K562 (cell line): ENCODE measurements around the gene CFAP54. TPM values are rescaled to one million over a fixed set of nuclear protein-coding genes. Genes with fewer than 3 reads are reported as not detected.

ENCODE experiments used
- ATAC-seq: fragments of 200-7000 bp; cut with Tn5 transposase; 3 replicates; pipeline ENCODE4 v1.9.1; 2020; ENCODE audit warnings: moderate library complexity
- BruUV-seq: library from RNA; stranded (reverse); fragments of 400-500 nt; replicated peaks from 2 replicates; lab custom pipeline; 2021; lab: Mats Ljungman, UMichigan
- CTCF ChIA-PET: fragments of 300-600 bp; formaldehyde crosslinking; extraction: SDS; loops from one replicate; lab custom pipeline; 2021; ENCODE audit warnings: low intra/inter-chr PET ratio; lab: Yijun Ruan, JAX
- POLR2A ChIA-PET: fragments of 300-600, 350-650 bp; sonication (Branson Sonifier 250); formaldehyde crosslinking; extraction: SDS; loops from one replicate; lab custom pipeline; 2021; ENCODE audit warnings: antibody characterized with exemption, inconsistent platforms; lab: Yijun Ruan, JAX
- DNase-seq, 4 experiments: peaks; one replicate each; pipeline versions ENCODE4 v3.0.0 to v3.0.0-alpha.2; 2011 to 2018; ENCODE audit warnings: low spot score in 3 of 4, mixed read lengths in 3 of 4; ENCODE audit errors: extremely low read depth in 1 of 4
- FAIRE-seq: peaks from 2 replicates; lab custom pipeline; 2011; peaks lifted over from hg19 to GRCh38; lab: Jason Lieb, UNC
- H2AFZ ChIP-seq: 2 replicates; pipeline ENCODE4 v1.6.0; 2011; ENCODE audit warnings: low read depth, low read length, control low read depth, inconsistent platforms
- H3K27ac ChIP-seq: fragments of 200-600 bp; 3 replicates; pipeline ENCODE4 v1.8.0; 2011; ENCODE audit warnings: low read depth, mild to moderate bottlenecking, control low read depth, inconsistent platforms, low read length, moderate library complexity, mixed read lengths; ENCODE audit errors: extremely low read depth
- H3K27me3 ChIP-seq, 2 experiments: fragments of 300-600 bp in 1 of 2; 2 replicates in 1 of 2; 3 replicates in 1 of 2; pipeline versions ENCODE4 v1.6.0 to v1.8.0; 2011; ENCODE audit warnings: inconsistent platforms in 2 of 2, low read length in 2 of 2, mild to moderate bottlenecking in 1 of 2, mixed read lengths in 1 of 2, moderate library complexity in 1 of 2; ENCODE audit not compliant: control insufficient read depth in 2 of 2, insufficient read depth in 2 of 2
- H3K36me3 ChIP-seq: fragments of 300-600 bp; 3 replicates; pipeline ENCODE4 v1.8.0; 2011; ENCODE audit warnings: mild to moderate bottlenecking, low read length, inconsistent platforms; ENCODE audit not compliant: control insufficient read depth, insufficient read depth
- H3K4me1 ChIP-seq, 2 experiments: fragments of 200-600 bp in 1 of 2; replicated peaks in 1 of 2; 2 replicates in 1 of 2; 3 replicates in 1 of 2; pipeline versions ENCODE4 v1.5.1 to v1.8.0; 2011; ENCODE audit warnings: inconsistent platforms in 2 of 2, low read length in 2 of 2, mild to moderate bottlenecking in 1 of 2, mixed read lengths in 1 of 2, moderate library complexity in 1 of 2; ENCODE audit not compliant: control insufficient read depth in 2 of 2, insufficient read depth in 2 of 2
- H3K4me2 ChIP-seq: 2 replicates; pipeline ENCODE4 v1.6.1; 2011; ENCODE audit warnings: low read length, control low read depth, inconsistent platforms, mixed read lengths; ENCODE audit not compliant: insufficient read depth
- H3K4me3 ChIP-seq: fragments of 200-600 bp; sonication (generic), shearing (Covaris generic); 2 replicates; pipeline ENCODE4 v1.5.1; 2016; ENCODE audit warnings: control low read depth, inconsistent platforms
- H3K79me2 ChIP-seq: fragments of 200-600 bp; 3 replicates; pipeline ENCODE4 v1.8.0; 2011; ENCODE audit warnings: low read length, inconsistent platforms; ENCODE audit not compliant: control insufficient read depth, insufficient read depth
- H3K9ac ChIP-seq, 2 experiments: 2 replicates each; pipeline versions ENCODE4 v1.6.0 to v1.6.1; 2011; ENCODE audit warnings: low read depth in 2 of 2, low read length in 2 of 2, control low read depth in 1 of 2, inconsistent platforms in 1 of 2, mild to moderate bottlenecking in 1 of 2, mixed read lengths in 1 of 2; ENCODE audit not compliant: insufficient read depth in 1 of 2
- H3K9me1 ChIP-seq: one replicate; pipeline ENCODE4 v1.6.0; 2011; ENCODE audit warnings: inconsistent platforms, mild to moderate bottlenecking, low read length, moderate library complexity; ENCODE audit not compliant: control insufficient read depth, insufficient read depth
- H3K9me3 ChIP-seq: replicated peaks from 2 replicates; pipeline ENCODE4 v1.5.1; 2011; ENCODE audit warnings: low read depth, low read length, inconsistent platforms; ENCODE audit not compliant: control insufficient read depth, insufficient read depth
- H4K20me1 ChIP-seq: replicated peaks from 2 replicates; pipeline ENCODE4 v1.6.1; 2011; ENCODE audit warnings: low read length, inconsistent platforms, mixed read lengths; ENCODE audit not compliant: control insufficient read depth, insufficient read depth
- CBFA2T2 ChIP-seq: fragments of 450-650 bp; conservative IDR thresholded peaks from 2 replicates; pipeline ENCODE4 v1.6.1; 2017; ENCODE audit warnings: mild to moderate bottlenecking
- ESRRB ChIP-seq: fragments of 250-450 bp; sonication (Bioruptor Pico); IDR thresholded peaks from 2 replicates; pipeline ENCODE4 v1.5.0; 2020; ENCODE audit warnings: mild to moderate bottlenecking, moderate library complexity, borderline replicate concordance
- ETS2 ChIP-seq: IDR thresholded peaks from 2 replicates; pipeline ENCODE4 v1.6.1; 2016; ENCODE audit warnings: borderline replicate concordance, missing genetic modification characterization, mild to moderate bottlenecking, moderate library complexity, missing compliant biosample characterization; ENCODE audit not compliant: poor library complexity, severe bottlenecking
- GABPB1 ChIP-seq: sonication (generic); formaldehyde crosslinking; IDR thresholded peaks from 2 replicates; pipeline ENCODE4 v1.8.0; 2022; ENCODE audit warnings: mild to moderate bottlenecking, missing genetic modification reagents
- IRF2 ChIP-seq: sonication (generic); formaldehyde crosslinking; IDR thresholded peaks from 2 replicates; pipeline ENCODE4 v1.8.1; 2022; ENCODE audit warnings: mild to moderate bottlenecking, missing genetic modification reagents
- JUN ChIP-seq, 2 experiments: sonication (generic) in 1 of 2; formaldehyde crosslinking in 1 of 2; IDR thresholded peaks; 2 replicates each; pipeline versions ENCODE4 v1.6.1 to v1.8.0; 2012 to 2022; ENCODE audit warnings: borderline replicate concordance in 2 of 2, mild to moderate bottlenecking in 2 of 2, improper control_type of control experiment in 1 of 2, low read depth in 1 of 2, low read length in 1 of 2, missing genetic modification reagents in 1 of 2
- MCM3 ChIP-seq: fragments of 450-650 bp; IDR thresholded peaks from 2 replicates; pipeline ENCODE4 v1.6.1; 2016
- NFIX ChIP-seq: fragments of 250-450 bp; sonication (Bioruptor Pico); IDR thresholded peaks from 2 replicates; pipeline ENCODE4 v1.4.0; 2020; ENCODE audit warnings: low read depth, mild to moderate bottlenecking, moderate library complexity
- NRF1 ChIP-seq, 2 experiments: fragments of 450-650 bp; IDR thresholded peaks in 1 of 2; conservative IDR thresholded peaks in 1 of 2; 2 replicates each; pipeline ENCODE4 v1.6.1; 2014; ENCODE audit warnings: mild to moderate bottlenecking in 2 of 2
- SMARCA5 ChIP-seq: fragments of 450-650 bp; IDR thresholded peaks from 2 replicates; pipeline ENCODE4 v1.6.1; 2016
- TFAM ChIP-seq: fragments of 250-450 bp; sonication (Bioruptor Pico); conservative IDR thresholded peaks from 2 replicates; pipeline ENCODE4 v1.5.0; 2021; ENCODE audit warnings: mild to moderate bottlenecking, moderate library complexity
- ZKSCAN3 ChIP-seq: fragments of 250-450 bp; sonication (Bioruptor Pico); IDR thresholded peaks from 2 replicates; pipeline ENCODE4 v1.4.0; 2020
- WGBS: fragments of 100-300 bp; shearing (Covaris generic); methylation state at CpG from one replicate; pipeline ENCODE4 v1.1.6; 2016; ENCODE audit warnings: low coverage, mixed read lengths; ENCODE audit not compliant: insufficient coverage; ENCODE audit errors: missing lambda C conversion rate; 5-methylcytosine and 5-hydroxymethylcytosine counted together
- in situ Hi-C: fragments of 300-500 bp; cut with MboI; formaldehyde crosslinking; loops from 4 replicates; pipeline ENCODE4 v1.15.0; 2018; ENCODE audit warnings: inconsistent platforms, mixed read lengths
- intact Hi-C: fragments of 100-400 bp; cut with micrococcal nuclease; formaldehyde crosslinking; loops from 2 replicates; pipeline ENCODE4 v1.14.2; 2022
- polyA plus RNA-seq, 8 experiments: library from polyadenylated mRNA; depleted of rRNA in 4 of 8; stranded (reverse) in 5 of 8; unstranded in 3 of 8; fragments of >200 nt; fragmentation: Nextera tagmentation in 2 of 8; fragmentation: Illumina TruSeq in 1 of 8; extraction: Ambion mirVana in 2 of 8; extraction: Trizol in 1 of 8; gene quantifications; 2 replicates each; pipeline versions ENCODE4 v1.2.1 to v1.2.3, GENCODE V29; 2011 to 2014; ENCODE audit warnings: inconsistent platforms in 1 of 8, missing spikeins in 1 of 8
- total RNA-seq, 7 experiments: library from RNA; depleted of rRNA in 6 of 7; stranded (reverse); fragments of >200 nt in 6 of 7; fragmentation: Illumina TruSeq in 2 of 7; extraction: Trizol in 2 of 7; gene quantifications; 2 replicates each; pipeline versions ENCODE4 v1.2.1 to v1.2.3, GENCODE V29; 2011 to 2021; ENCODE audit warnings: low replicate concordance in 1 of 7
- TF ChIP-seq, protein P1 (sequence below): fragments of 200-800 bp; sonication (Bioruptor generic); IDR thresholded peaks from 2 replicates; pipeline ENCODE4 v1.6.1; 2017; ENCODE audit warnings: missing genetic modification characterization, missing compliant biosample characterization
- TF ChIP-seq, protein P2 (sequence below): fragments of 450-650 bp; formaldehyde crosslinking; IDR thresholded peaks from 2 replicates; pipeline ENCODE4 v1.4.0; 2022; ENCODE audit warnings: missing genetic modification characterization
- TF ChIP-seq, protein P3 (sequence below): sonication (generic); formaldehyde crosslinking; IDR thresholded peaks from 2 replicates; pipeline ENCODE4 v1.8.0; 2022; ENCODE audit warnings: missing genetic modification reagents, mild to moderate bottlenecking, moderate library complexity, borderline replicate concordance

The CFAP54 gene
- total and polyA plus RNA-seq, 9 of the 15 experiments (the other 6 are each of a cell fraction or from before 2014, with no cell fraction given) = 0.03 to 0.23 (median 0.10) TPM; not detected in 3

GRCh38 chr12:96769400-96769799 is 280.0 kb downstream of the CFAP54 start:
- H4K20me1 ChIP-seq = no peaks in the 10 kb centered on the region
- no peak overlapping the region for H2AFZ ChIP-seq
- H3K4me2 ChIP-seq = no peak overlapping the region
- H3K4me1 ChIP-seq = no peaks in the 10 kb centered on the region
- TF ChIP-seq SMARCA5 (no peak), MCM3 (no peak), ESRRB (no peak), ZKSCAN3 (no peak), TFAM (CRISPR knock-in tag) (no peak), ETS2 (tag) (no peak), IRF2 (CRISPR knock-in tag) (no peak), GABPB1 (CRISPR knock-in tag) (no peak), NFIX (CRISPR knock-in tag) (no peak), JUN (IDR thresholded peaks at IDR 0.05; ENCODE audit: borderline replicate concordance, low read depth, low read length) (no peak), JUN (CRISPR knock-in tag; IDR thresholded peaks at IDR 0.05; ENCODE audit: borderline replicate concordance) (no peak), CBFA2T2 (no peak), NRF1 (conservative IDR thresholded peaks at IDR 0.05 in 1 of 2, IDR thresholded peaks at IDR 0.05 in 1 of 2) (no peak)
- TF ChIP-seq, protein P1, sequence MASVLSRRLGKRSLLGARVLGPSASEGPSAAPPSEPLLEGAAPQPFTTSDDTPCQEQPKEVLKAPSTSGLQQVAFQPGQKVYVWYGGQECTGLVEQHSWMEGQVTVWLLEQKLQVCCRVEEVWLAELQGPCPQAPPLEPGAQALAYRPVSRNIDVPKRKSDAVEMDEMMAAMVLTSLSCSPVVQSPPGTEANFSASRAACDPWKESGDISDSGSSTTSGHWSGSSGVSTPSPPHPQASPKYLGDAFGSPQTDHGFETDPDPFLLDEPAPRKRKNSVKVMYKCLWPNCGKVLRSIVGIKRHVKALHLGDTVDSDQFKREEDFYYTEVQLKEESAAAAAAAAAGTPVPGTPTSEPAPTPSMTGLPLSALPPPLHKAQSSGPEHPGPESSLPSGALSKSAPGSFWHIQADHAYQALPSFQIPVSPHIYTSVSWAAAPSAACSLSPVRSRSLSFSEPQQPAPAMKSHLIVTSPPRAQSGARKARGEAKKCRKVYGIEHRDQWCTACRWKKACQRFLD (CRISPR knock-in tag) = no peak
- TF ChIP-seq, protein P2, sequence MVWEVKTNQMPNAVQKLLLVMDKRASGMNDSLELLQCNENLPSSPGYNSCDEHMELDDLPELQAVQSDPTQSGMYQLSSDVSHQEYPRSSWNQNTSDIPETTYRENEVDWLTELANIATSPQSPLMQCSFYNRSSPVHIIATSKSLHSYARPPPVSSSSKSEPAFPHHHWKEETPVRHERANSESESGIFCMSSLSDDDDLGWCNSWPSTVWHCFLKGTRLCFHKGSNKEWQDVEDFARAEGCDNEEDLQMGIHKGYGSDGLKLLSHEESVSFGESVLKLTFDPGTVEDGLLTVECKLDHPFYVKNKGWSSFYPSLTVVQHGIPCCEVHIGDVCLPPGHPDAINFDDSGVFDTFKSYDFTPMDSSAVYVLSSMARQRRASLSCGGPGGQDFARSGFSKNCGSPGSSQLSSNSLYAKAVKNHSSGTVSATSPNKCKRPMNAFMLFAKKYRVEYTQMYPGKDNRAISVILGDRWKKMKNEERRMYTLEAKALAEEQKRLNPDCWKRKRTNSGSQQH (CRISPR knock-in tag) = no peak
- TF ChIP-seq, protein P3, sequence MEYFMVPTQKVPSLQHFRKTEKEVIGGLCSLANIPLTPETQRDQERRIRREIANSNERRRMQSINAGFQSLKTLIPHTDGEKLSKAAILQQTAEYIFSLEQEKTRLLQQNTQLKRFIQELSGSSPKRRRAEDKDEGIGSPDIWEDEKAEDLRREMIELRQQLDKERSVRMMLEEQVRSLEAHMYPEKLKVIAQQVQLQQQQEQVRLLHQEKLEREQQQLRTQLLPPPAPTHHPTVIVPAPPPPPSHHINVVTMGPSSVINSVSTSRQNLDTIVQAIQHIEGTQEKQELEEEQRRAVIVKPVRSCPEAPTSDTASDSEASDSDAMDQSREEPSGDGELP (CRISPR knock-in tag) = no peak
- DNase-seq (no peak), ATAC-seq (no peak), FAIRE-seq (no peak)
- no peak overlapping the region for H3K4me3 ChIP-seq
- CTCF ChIA-PET = no interaction called here
- H3K27ac ChIP-seq = no peak overlapping the region
- no peaks in the 10 kb centered on the region for H3K9me3 ChIP-seq
- BruUV-seq = no TSS peak
- no peaks in the 10 kb centered on the region for H3K36me3 ChIP-seq
- no peaks in the 10 kb centered on the region for H3K9me1 ChIP-seq
- POLR2A ChIA-PET = no interaction called here
- in situ Hi-C loops (no loop called here), intact Hi-C loops (no loop called here)
- H3K79me2 ChIP-seq = no peaks in the 10 kb centered on the region
- H3K27me3 ChIP-seq = no peaks in the 10 kb centered on the region
- no peak overlapping the region for H3K9ac ChIP-seq
- 0% methylated on average over 7 of the region's 7 CpGs for WGBS
